T47D (cell line): ENCODE measurements around the gene C12orf43.
"Not testable (repeated sequence)": the region's sequence is repeated elsewhere in the genome, so short reads cannot be mapped to it uniquely, and the experiment has no call there.

Experiments used
- DNase-seq, 2 experiments: peaks; one replicate each; pipeline versions ENCODE4 v3.0.0 to v3.0.0-alpha.2; 2011 to 2012; ENCODE audit warnings: low read depth in 1 of 2, low spot score in 1 of 2
- JUND ChIP-seq: IDR thresholded peaks from 2 replicates; pipeline ENCODE4 v1.6.1; 2012; ENCODE audit warnings: low read depth
- in situ Hi-C: cut with HindIII; loops from 2 replicates; pipeline ENCODE4 v1.10.0; 2016; ENCODE audit warnings: low sequenced_read_pairs, low pct_unique_long_range_greater_than_20kb

The C12orf43 gene

GRCh38 chr12:121015825-121016766 lies at the start of gene C12orf43:
C12orf43 (minus strand) TSS chr12:121016487; CDS start chr12:121016474, 13 bp downstream.
- in situ Hi-C loops: no loop called here
- peak; percentile 85 to 96 for DNase-seq
- no peak for TF ChIP-seq JUND

- DNase-seq: no peak
- TF ChIP-seq JUND: no peak
- in situ Hi-C loops: no loop called here
Measured at GRCh38 chr12:121065345-121065744, 49.1 kb upstream of the C12orf43 start.

GRCh38 chr12:121064586-121064985 lies 48.3 kb upstream of the C12orf43 start:
- in situ Hi-C loops: not testable (repeated sequence)

GRCh38 chr12:121064116-121064515 lies 47.8 kb upstream of the C12orf43 start:
- in situ Hi-C loops: no loop called here
- TF ChIP-seq JUND: no peak
- DNase-seq: no peak

More at GRCh38 chr12:121064586-121064985, 48.3 kb upstream of the C12orf43 start:
- not testable (repeated sequence) for DNase-seq

- no peak for DNase-seq
- no peak for TF ChIP-seq JUND
- in situ Hi-C loops: no loop called here
Measured at GRCh38 chr12:121062391-121063045, 46.2 kb upstream of the C12orf43 start.

- in situ Hi-C loops: no loop called here
- no peak for TF ChIP-seq JUND
- peak in 1 of 2 experiments; percentile 43 for DNase-seq
Measured at GRCh38 chr12:121061831-121062230, 45.5 kb upstream of the C12orf43 start.

GRCh38 chr12:121060149-121061001 lies 44.1 kb upstream of the C12orf43 start:
- in situ Hi-C loops: no loop called here
- DNase-seq: peak; percentile 31 to 83
- TF ChIP-seq JUND: no peak

GRCh38 chr12:121059031-121059898 lies 43.0 kb upstream of the C12orf43 start:
- TF ChIP-seq JUND: no peak
- in situ Hi-C loops: no loop called here
- DNase-seq: no peak

- in situ Hi-C loops: no loop called here
- no peak for DNase-seq
- TF ChIP-seq JUND: no peak
Measured at GRCh38 chr12:121057794-121058193, 41.5 kb upstream of the C12orf43 start.

GRCh38 chr12:121053706-121054105 lies 37.4 kb upstream of the C12orf43 start:
- in situ Hi-C loops: no loop called here
- no peak for DNase-seq
- TF ChIP-seq JUND: no peak

- DNase-seq: peak in 1 of 2 experiments; percentile 61
- in situ Hi-C loops: no loop called here
- no peak for TF ChIP-seq JUND
Measured at GRCh38 chr12:121050725-121051124, 34.4 kb upstream of the C12orf43 start.

- no peak for DNase-seq
- no peak for TF ChIP-seq JUND
- in situ Hi-C loops: no loop called here
Measured at GRCh38 chr12:121048442-121048841, 32.2 kb upstream of the C12orf43 start.

- DNase-seq, in situ Hi-C loops: not testable (repeated sequence)
Measured at GRCh38 chr12:121047400-121047799, 31.1 kb upstream of the C12orf43 start.
